Panc1 (cell line): Measurements from ENCODE around the gene MNT. TPM values are rescaled to one million over a fixed set of nuclear protein-coding genes. Genes with fewer than 3 reads are reported as not detected.

Experiments
- ATAC-seq: fragments of 200-7000 bp; cut with Tn5 transposase; 2 replicates; pipeline ENCODE4 v1.9.1; 2020; ENCODE audit warnings: mild to moderate bottlenecking, moderate library complexity
- BruUV-seq: library from RNA; stranded (reverse); fragments of 400-500 nt; replicated peaks from 2 replicates; lab custom pipeline; 2021; lab: Mats Ljungman, UMichigan
- CTCF ChIA-PET: fragments of 300-600 bp; sonication (Branson Sonifier 250); formaldehyde crosslinking; loops from one replicate; lab custom pipeline; 2022; ENCODE audit warnings: antibody characterized with exemption; lab: Charles Lee
- POLR2A ChIA-PET: fragments of 300-600 bp; sonication (Branson Sonifier 250); formaldehyde crosslinking; loops from one replicate; lab custom pipeline; 2022; ENCODE audit warnings: antibody characterized with exemption; lab: Charles Lee
- DNase-seq: peaks from one replicate; pipeline ENCODE4 v3.0.0-alpha.2; 2010; ENCODE audit warnings: low read depth, low spot score
- H3K27ac ChIP-seq: 2 replicates; pipeline ENCODE4 v1.5.1; 2011; ENCODE audit warnings: mild to moderate bottlenecking, low read length, inconsistent platforms
- H3K27me3 ChIP-seq: fragments of 200-500 bp; sonication (Bioruptor generic); 2 replicates; pipeline ENCODE4 v1.6.0; 2014; ENCODE audit warnings: low read length, inconsistent platforms; ENCODE audit not compliant: control insufficient read depth, insufficient read depth
- H3K36me3 ChIP-seq: fragments of 200-500 bp; sonication (Bioruptor generic); 2 replicates; pipeline ENCODE4 v1.5.1; 2014; ENCODE audit warnings: inconsistent platforms, mild to moderate bottlenecking, low read length, moderate library complexity; ENCODE audit not compliant: control insufficient read depth, insufficient read depth
- H3K4me1 ChIP-seq: 2 replicates; pipeline ENCODE4 v1.5.1; 2011; ENCODE audit warnings: inconsistent platforms, mild to moderate bottlenecking, low read length, moderate library complexity; ENCODE audit not compliant: control insufficient read depth, insufficient read depth
- H3K4me3 ChIP-seq, 2 experiments: 2 replicates each; pipeline ENCODE4 v1.5.1; 2011 to 2012; ENCODE audit warnings: low read depth in 2 of 2, low read length in 2 of 2, mild to moderate bottlenecking in 2 of 2, inconsistent platforms in 1 of 2, moderate library complexity in 1 of 2
- H3K9me3 ChIP-seq: fragments of 200-500 bp; sonication (Bioruptor generic); 2 replicates; pipeline ENCODE4 v1.5.1; 2014; ENCODE audit warnings: low read depth, mild to moderate bottlenecking, inconsistent platforms, low read length, moderate library complexity; ENCODE audit not compliant: control insufficient read depth, insufficient read depth
- POLR2AphosphoS5 ChIP-seq: IDR thresholded peaks from 2 replicates; pipeline ENCODE4 v1.6.1; 2012; ENCODE audit warnings: mild to moderate bottlenecking, low read depth, low read length, moderate library complexity
- SIN3A ChIP-seq: IDR thresholded peaks from 2 replicates; pipeline ENCODE4 v1.6.1; 2012; ENCODE audit warnings: low read depth, mild to moderate bottlenecking, low read length, moderate library complexity, borderline replicate concordance; ENCODE audit not compliant: insufficient read depth
- TCF7L2 ChIP-seq: IDR thresholded peaks from 2 replicates; pipeline ENCODE4 v1.6.1; 2011; ENCODE audit warnings: mild to moderate bottlenecking, low read depth, low read length, inconsistent platforms
- in situ Hi-C: cut with HindIII; loops from 2 replicates; pipeline ENCODE4 v1.10.0; 2016; ENCODE audit warnings: low sequenced_read_pairs, low pct_unique_long_range_greater_than_20kb
- intact Hi-C: fragments of 100-400 bp; cut with micrococcal nuclease; formaldehyde crosslinking; loops from one replicate; pipeline ENCODE4 v1.10.0; 2022; ENCODE audit not compliant: unreplicated experiment
- total RNA-seq: library from RNA; stranded (reverse); gene quantifications from one replicate; pipeline ENCODE4 v1.2.1, GENCODE V29; 2021; ENCODE audit not compliant: unreplicated experiment
- TF ChIP-seq, protein P1 (sequence below), 2 experiments: IDR thresholded peaks; 2 replicates each; pipeline ENCODE4 v1.6.1; 2011 to 2012; ENCODE audit warnings: low read depth in 2 of 2, control low read depth in 1 of 2, low read length in 1 of 2, mild to moderate bottlenecking in 1 of 2, moderate library complexity in 1 of 2; ENCODE audit not compliant: insufficient read depth in 1 of 2
- TF ChIP-seq, protein P2 (sequence below): fragments of 450-650 bp; IDR thresholded peaks from 2 replicates; pipeline ENCODE4 v1.5.1; 2017; ENCODE audit warnings: mild to moderate bottlenecking

The MNT gene
- total RNA-seq, 1 experiment from 2014 or later = 31.8 TPM

DNA sequence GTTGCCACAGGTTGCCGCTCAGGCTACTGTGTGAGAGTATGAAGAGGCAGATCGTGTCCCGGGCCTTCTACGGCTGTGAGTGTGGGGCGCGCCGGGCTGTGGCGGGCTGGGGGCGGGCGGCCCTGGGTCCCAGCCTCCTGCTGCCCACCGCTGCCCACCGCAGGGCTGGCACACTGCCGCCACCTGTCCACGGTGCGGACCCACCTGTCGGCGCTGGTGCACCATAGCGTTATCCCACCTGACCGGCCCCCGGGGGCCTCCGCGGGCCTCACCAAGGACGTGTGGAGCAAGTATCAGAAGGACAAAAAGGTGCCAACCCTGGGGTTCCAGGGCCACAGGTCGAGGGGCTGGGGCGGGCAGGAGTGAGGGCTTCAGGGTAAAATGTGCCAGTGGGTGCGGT, 28.7 kb downstream of the MNT start:
- BruUV-seq = no TSS peak
- in situ Hi-C loops = no loop called here
- POLR2A ChIA-PET = no interaction called here

DNA sequence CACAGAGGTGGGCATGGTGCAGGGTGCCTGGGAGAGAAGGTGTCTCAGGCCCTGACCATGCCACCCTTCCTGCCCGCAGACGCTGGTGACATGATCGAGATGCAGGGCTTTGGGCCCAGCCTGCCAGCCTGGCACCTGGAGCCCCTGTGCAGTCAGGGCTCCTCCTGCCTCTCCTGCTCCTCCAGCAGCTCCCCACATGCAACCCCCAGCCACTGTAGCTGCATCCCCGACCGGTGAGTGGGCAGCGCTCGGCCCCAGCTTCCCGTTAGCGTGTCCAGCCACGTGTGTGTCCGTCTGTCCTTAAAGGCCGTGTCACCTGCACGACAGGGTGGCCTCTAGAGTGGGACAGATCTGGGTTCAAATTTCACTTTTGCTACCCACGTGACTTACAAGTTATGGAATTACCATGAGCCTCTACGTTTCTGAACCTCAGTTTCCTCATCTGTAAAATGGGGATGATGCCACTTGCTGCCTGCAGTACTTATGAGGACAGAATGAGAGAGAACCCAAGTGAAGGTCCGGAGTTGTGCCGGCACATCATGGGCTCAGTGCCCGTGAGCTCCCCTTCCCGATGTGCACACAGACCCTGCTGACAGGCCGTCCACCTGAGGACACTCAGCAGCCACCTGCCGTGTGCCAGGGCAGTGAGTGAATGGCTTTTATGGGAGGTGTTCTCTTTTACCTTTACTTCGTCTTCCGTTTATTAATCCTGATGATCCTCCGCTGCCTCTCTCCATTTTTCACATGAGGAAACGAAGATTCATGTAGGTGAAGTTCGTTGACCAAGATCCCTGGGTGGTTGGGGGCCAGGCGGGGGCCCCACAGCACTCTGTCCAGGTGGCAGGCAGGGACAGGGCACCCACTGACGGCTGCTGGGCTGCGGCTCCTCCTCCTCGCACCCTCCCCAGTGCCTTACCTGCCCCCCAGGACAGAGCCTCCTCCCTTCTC, 29.4 kb downstream of the MNT start:
- Histone ChIP-seq H3K4me3 (no peak overlapping the region), H3K36me3 (no peaks in the 10 kb centered on the region), H3K4me1 (no peaks in the 10 kb centered on the region), H3K27ac (no peak overlapping the region), H3K9me3 (no peaks in the 10 kb centered on the region), H3K27me3 (no peaks in the 10 kb centered on the region)
- ChIA-PET POLR2A (no interaction called here), CTCF (no interaction called here)
- DNase-seq (no peak), ATAC-seq (no peak)
- in situ Hi-C loops (no loop called here), intact Hi-C loops (no loop called here)
- TF ChIP-seq POLR2AphosphoS5 = no peak
- no peak for TF ChIP-seq TCF7L2
- TF ChIP-seq, protein P1, sequence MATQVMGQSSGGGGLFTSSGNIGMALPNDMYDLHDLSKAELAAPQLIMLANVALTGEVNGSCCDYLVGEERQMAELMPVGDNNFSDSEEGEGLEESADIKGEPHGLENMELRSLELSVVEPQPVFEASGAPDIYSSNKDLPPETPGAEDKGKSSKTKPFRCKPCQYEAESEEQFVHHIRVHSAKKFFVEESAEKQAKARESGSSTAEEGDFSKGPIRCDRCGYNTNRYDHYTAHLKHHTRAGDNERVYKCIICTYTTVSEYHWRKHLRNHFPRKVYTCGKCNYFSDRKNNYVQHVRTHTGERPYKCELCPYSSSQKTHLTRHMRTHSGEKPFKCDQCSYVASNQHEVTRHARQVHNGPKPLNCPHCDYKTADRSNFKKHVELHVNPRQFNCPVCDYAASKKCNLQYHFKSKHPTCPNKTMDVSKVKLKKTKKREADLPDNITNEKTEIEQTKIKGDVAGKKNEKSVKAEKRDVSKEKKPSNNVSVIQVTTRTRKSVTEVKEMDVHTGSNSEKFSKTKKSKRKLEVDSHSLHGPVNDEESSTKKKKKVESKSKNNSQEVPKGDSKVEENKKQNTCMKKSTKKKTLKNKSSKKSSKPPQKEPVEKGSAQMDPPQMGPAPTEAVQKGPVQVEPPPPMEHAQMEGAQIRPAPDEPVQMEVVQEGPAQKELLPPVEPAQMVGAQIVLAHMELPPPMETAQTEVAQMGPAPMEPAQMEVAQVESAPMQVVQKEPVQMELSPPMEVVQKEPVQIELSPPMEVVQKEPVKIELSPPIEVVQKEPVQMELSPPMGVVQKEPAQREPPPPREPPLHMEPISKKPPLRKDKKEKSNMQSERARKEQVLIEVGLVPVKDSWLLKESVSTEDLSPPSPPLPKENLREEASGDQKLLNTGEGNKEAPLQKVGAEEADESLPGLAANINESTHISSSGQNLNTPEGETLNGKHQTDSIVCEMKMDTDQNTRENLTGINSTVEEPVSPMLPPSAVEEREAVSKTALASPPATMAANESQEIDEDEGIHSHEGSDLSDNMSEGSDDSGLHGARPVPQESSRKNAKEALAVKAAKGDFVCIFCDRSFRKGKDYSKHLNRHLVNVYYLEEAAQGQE (IDR thresholded peaks at IDR 0.05; ENCODE audit: insufficient read depth in 1 of 2, low read depth in 2 of 2, low read length in 1 of 2) = no peak
- TF ChIP-seq, protein P2, sequence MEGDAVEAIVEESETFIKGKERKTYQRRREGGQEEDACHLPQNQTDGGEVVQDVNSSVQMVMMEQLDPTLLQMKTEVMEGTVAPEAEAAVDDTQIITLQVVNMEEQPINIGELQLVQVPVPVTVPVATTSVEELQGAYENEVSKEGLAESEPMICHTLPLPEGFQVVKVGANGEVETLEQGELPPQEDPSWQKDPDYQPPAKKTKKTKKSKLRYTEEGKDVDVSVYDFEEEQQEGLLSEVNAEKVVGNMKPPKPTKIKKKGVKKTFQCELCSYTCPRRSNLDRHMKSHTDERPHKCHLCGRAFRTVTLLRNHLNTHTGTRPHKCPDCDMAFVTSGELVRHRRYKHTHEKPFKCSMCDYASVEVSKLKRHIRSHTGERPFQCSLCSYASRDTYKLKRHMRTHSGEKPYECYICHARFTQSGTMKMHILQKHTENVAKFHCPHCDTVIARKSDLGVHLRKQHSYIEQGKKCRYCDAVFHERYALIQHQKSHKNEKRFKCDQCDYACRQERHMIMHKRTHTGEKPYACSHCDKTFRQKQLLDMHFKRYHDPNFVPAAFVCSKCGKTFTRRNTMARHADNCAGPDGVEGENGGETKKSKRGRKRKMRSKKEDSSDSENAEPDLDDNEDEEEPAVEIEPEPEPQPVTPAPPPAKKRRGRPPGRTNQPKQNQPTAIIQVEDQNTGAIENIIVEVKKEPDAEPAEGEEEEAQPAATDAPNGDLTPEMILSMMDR = no peak
- BruUV-seq = no TSS peak

More for the DNA sequence above, 28.7 kb downstream of the MNT start:
- Histone ChIP-seq H3K36me3 (no peaks in the 10 kb centered on the region), H3K27me3 (no peaks in the 10 kb centered on the region), H3K27ac (no peak overlapping the region), H3K4me1 (no peaks in the 10 kb centered on the region), H3K4me3 (no peak overlapping the region), H3K9me3 (no peaks in the 10 kb centered on the region)
- TF ChIP-seq POLR2AphosphoS5 (no peak), SIN3A (no peak), TCF7L2 (no peak)
- TF ChIP-seq, protein P2 = no peak
- TF ChIP-seq, protein P1 (IDR thresholded peaks at IDR 0.05; ENCODE audit: insufficient read depth in 1 of 2, low read depth in 2 of 2, low read length in 1 of 2) = no peak
- ATAC-seq = no peak
- CTCF ChIA-PET = interaction anchor here (0.7 kb wide), 1 partner anchor 44 kb away, joined by 3 read pairs; no protein-coding TSS in a partner anchor
- no peak for DNase-seq
- intact Hi-C loops = no loop called here
